HUES48 (cell line): ENCODE data around the gene LDLRAP1.
"Not testable (repeated sequence)": the region's sequence is repeated elsewhere in the genome, so short reads cannot be mapped to it uniquely, and the experiment has no call there.

Experiments
- H3K27ac ChIP-seq: one replicate; pipeline ENCODE4 v1.7.0; 2013; ENCODE audit warnings: low read depth, low read length, inconsistent platforms
- H3K27me3 ChIP-seq: 2 replicates; pipeline ENCODE4 v1.6.1; 2013; ENCODE audit warnings: mild to moderate bottlenecking, low read length; ENCODE audit not compliant: control insufficient read depth, insufficient read depth
- H3K36me3 ChIP-seq: 2 replicates; pipeline ENCODE4 v1.6.1; 2013; ENCODE audit warnings: low read length; ENCODE audit not compliant: control insufficient read depth, insufficient read depth
- H3K4me1 ChIP-seq: 2 replicates; pipeline ENCODE4 v1.6.1; 2013; ENCODE audit warnings: mild to moderate bottlenecking, low read length; ENCODE audit not compliant: control insufficient read depth, insufficient read depth
- H3K4me3 ChIP-seq: 2 replicates; pipeline ENCODE4 v1.5.1; 2013; ENCODE audit warnings: mild to moderate bottlenecking, low read depth, low read length
- H3K9ac ChIP-seq: 2 replicates; pipeline ENCODE4 v1.6.1; 2013; ENCODE audit warnings: mild to moderate bottlenecking, low read depth, low read length, moderate library complexity
- H3K9me3 ChIP-seq: 2 replicates; pipeline ENCODE4 v1.6.1; 2013; ENCODE audit warnings: low read length; ENCODE audit not compliant: control insufficient read depth, insufficient read depth

Gene LDLRAP1

DNA sequence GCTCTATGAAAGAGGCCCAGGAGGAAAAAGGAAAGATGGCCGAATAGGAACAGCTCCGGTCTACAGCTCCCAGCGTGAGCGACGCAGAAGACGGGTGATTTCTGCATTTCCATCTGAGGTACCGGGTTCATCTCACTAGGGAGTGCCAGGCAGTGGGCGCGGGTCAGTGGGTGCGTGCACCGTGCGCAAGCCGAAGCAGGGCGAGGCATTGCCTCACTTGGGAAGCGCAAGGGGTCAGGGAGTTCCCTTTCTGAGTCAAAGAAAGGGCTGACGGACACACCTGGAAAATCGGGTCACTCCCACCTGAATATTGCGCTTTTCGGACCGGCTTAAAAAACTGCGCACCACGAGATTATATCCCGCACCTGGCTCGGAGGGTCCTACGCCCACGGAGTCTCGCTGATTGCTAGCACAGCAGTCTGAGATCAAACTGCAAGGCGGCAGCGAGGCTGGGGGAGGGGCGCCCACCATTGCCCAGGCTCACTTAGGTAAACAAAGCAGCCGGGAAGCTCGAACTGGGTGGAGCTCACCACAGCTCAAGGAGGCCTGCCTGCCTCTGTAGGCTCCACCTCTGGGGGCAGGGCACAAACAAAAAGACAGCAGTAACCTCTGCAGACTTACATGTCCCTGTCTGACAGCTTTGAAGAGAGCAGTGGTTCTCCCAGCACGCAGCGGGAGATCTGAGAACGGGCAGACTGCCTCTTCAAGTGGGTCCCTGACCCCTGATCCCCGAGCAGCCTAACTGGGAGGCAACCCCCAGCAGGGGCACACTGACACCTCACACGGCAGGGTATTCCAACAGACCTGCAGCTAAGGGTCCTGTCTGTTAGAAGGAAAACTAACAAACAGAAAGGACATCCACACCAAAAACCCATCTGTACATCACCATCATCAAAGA is 36.6 kb upstream of the LDLRAP1 start:
- peak overlapping the region; percentile 5; the same call in 1 of the 2 replicates for H3K9ac ChIP-seq
- H3K4me3 ChIP-seq = peak overlapping the region; percentile 32; the same call in 1 of the 2 replicates
- H3K36me3 ChIP-seq, H3K27me3 ChIP-seq, H3K27ac ChIP-seq, H3K9me3 ChIP-seq: not testable (repeated sequence)
- H3K4me1 ChIP-seq = peaks cover 26% of the 10 kb centered on the region

DNA sequence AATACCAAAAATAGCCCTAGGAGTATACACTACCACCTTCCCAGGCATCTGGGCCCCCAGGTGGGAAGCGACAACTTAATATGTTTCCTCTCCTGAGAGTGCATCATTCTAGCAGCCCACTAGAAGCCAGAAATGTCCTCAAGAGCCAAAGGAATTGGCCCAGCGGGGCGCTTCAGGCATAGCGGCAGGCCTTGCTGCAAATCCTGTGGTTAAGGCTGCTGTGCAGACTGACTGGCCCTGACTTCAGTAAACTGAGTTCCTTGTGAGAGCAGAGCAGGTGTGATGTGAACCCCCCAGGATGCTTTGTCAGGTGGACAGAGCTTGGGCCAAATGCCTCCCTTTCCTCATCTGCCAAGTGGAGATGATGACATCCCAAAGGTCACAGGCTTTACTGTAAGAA is 29.7 kb upstream of the LDLRAP1 start:
- 0 out of 2 replicates have a peak, but pooled peaks cover 4% of the 10 kb centered on the region for H3K4me1 ChIP-seq
- H3K4me3 ChIP-seq = no peak overlapping the region
- no peaks in the 10 kb centered on the region for H3K27me3 ChIP-seq
- H3K9ac ChIP-seq = no peak overlapping the region
- H3K36me3 ChIP-seq = no peaks in the 10 kb centered on the region
- H3K27ac ChIP-seq = no peak overlapping the region
- no peaks in the 10 kb centered on the region for H3K9me3 ChIP-seq

DNA sequence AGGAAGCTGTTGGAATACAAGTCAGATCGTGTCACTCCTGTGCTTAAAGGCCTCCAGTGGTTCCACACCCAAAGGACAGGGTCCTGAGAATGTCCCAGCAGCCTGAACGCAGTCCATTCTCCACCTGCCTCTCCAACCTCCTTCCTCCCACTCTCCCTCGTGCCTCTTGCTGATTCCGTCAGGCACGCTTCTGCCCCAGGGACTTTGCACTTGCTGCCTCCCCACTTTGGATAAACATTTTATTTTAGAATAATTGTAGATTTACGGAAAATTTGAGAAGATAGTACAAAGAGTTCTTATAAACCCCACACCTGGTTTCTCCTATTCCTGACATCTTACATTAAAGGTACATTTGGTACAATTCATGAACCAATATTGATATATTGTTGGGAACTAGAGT is 28.4 kb upstream of the LDLRAP1 start:
- Histone ChIP-seq H3K36me3 (no peaks in the 10 kb centered on the region), H3K4me3 (no peak overlapping the region), H3K9ac (no peak overlapping the region), H3K27ac (no peak overlapping the region), H3K9me3 (no peaks in the 10 kb centered on the region), H3K27me3 (no peaks in the 10 kb centered on the region), H3K4me1 (peaks cover 9% of the 10 kb centered on the region)

DNA sequence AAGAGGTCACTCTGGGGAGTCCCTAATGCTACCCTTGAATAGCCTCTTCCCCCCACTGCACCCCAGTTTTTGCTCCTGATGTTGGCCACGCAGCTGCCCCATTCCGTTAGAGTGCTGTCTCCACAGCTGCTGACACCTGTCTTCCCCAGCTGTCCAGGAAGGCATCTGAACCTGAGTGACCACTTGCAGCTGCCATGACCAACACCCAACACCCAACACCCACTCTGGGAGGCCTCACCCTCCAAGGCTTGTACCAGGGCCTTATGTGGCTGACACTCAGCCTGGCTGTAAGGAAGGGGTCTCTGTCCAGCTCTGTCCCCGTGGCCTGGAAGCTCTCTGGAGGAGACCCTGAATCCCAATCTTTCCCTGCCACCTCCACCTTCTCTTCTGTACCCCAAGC is 26.7 kb upstream of the LDLRAP1 start:
- Histone ChIP-seq H3K4me1 (peaks cover 11% of the 10 kb centered on the region), H3K9ac (no peak overlapping the region), H3K9me3 (no peaks in the 10 kb centered on the region), H3K4me3 (no peak overlapping the region), H3K36me3 (no peaks in the 10 kb centered on the region), H3K27me3 (no peaks in the 10 kb centered on the region), H3K27ac (no peak overlapping the region)

DNA sequence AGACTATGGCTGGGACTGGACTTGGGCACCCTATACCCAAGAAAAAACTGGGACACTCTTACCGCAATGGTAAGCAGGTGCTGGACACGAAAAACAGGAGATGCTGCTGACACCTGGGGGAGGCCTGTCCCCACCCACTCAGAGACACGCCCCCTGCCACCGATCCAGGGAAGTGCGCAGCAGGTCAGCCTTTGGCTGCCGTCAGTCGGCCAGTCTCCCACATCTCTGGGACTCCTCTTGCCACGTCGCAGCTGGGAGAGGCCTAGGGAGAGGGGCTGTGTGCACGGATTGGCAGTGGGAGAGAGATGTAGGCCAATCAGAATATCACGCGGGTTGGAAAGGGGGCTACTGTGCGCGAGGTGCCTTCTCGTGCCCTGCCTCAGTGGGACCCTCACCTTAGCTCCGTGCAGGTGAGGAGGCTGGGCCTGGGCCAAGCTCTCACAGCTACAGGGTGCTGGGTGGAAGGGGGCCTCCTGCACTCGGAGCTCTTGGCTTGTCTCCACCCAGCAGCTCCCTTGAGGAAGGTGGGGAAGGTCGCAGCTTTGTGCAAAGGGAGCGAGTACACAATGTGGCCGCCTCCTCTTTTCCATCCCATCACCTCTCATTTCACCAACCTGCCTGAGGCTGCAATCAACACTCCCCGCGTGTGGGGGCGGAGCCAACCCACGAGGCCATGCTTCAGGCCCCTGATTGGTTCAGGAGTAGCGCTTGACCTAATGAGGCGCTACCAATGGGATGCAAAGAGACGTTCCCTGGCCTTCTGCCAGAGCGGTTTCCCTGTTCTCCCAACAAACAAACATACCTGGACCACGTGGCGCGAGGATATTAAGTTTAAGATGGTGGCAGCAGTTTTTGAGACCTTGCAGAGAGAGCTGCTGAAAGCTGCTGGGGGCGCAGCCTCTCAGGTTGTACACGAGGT is 25.7 kb upstream of the LDLRAP1 start:
- H3K4me1 ChIP-seq = peaks cover 11% of the 10 kb centered on the region
- H3K27me3 ChIP-seq = no peaks in the 10 kb centered on the region
- H3K9ac ChIP-seq = no peak overlapping the region
- H3K36me3 ChIP-seq = no peaks in the 10 kb centered on the region
- H3K9me3 ChIP-seq = no peaks in the 10 kb centered on the region
- H3K4me3 ChIP-seq = no peak overlapping the region
- no peak overlapping the region for H3K27ac ChIP-seq

DNA sequence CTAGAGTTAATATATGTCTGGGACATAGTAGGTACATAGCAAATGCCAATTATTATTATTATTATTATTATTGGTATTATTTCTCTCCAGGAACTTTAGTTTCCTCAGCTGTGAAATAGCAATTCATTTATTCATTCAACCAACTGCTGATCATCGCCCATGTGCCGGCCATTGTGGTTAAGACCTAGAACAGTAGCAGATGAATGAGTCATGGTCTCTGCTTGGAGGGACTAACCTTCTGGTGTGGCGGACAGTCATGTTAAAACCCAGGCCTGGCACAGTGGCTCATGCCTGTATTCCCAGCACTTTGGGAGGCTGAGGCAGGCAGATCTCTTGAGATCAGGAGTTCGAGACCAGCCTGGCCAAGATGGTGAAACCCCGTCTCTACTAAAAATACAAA is 23.8 kb upstream of the LDLRAP1 start:
- Histone ChIP-seq H3K36me3 (no peaks in the 10 kb centered on the region), H3K27me3 (no peaks in the 10 kb centered on the region), H3K4me3 (no peak overlapping the region), H3K9me3 (no peaks in the 10 kb centered on the region), H3K27ac (no peak overlapping the region), H3K4me1 (peaks cover 11% of the 10 kb centered on the region), H3K9ac (no peak overlapping the region)

DNA sequence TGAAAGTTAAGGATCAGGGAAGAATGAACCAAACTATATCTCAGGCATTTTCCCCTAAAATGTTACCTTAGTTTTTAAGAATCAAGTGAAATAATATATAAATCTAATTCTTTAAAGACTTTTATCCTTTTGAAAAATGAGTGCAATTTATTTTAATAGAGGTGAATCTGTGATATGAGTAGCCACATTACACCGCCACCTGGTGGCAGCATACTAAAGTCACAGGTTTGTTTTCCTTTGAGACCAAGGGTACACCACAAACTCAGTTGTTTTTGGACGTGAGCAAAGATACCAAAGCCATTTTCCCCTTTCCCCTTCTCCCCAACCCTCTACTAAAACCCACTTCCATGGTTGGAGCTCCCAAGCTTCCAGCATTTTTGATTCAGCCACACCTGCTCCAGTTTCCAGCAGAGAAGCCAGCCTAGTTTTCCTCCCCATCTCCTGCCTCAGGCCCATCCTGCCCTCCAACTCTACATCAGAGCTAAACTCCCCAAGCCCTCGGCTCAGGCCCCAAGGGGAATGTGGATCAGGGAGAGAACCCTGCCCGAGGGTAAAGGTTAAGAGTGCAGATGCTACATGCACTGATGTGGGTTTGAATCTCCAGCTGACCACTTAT is 22.9 kb upstream of the LDLRAP1 start:
- no peaks in the 10 kb centered on the region for H3K36me3 ChIP-seq
- no peak overlapping the region for H3K9ac ChIP-seq
- peaks cover 11% of the 10 kb centered on the region for H3K4me1 ChIP-seq
- no peak overlapping the region for H3K27ac ChIP-seq
- no peaks in the 10 kb centered on the region for H3K27me3 ChIP-seq
- no peak overlapping the region for H3K4me3 ChIP-seq
- no peaks in the 10 kb centered on the region for H3K9me3 ChIP-seq

DNA sequence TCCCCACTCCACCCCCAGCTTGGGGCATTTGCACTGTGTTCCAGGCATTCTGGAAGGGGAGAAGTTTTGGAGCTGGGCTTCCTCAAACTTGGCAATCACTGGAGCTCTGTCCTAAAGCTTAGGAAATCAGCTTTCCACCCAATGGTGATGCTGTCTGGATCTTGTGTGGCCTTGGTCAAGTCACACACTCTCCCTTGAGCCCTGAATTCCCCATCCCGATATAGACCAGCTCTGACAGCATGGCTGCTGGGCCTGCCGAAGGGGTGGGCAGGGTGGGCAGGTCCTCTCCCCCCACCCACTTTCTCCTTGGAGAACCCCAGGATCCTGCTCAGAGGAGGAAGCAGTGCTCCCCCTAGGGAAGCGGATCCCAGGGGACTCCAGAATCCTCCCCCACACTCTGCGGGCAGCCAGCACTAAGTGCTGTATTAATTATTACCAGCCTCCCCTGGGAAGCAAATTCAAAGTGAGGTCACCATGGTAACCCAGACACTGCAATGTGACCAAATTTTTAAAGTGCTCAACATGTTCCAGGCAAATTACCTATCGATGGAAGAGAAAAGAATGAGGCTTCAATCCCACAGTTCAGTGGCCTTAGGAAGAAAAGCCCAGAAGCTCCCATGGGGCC is 21.3 kb upstream of the LDLRAP1 start:
- H3K4me3 ChIP-seq = no peak overlapping the region
- no peak overlapping the region for H3K27ac ChIP-seq
- no peaks in the 10 kb centered on the region for H3K27me3 ChIP-seq
- H3K9ac ChIP-seq = no peak overlapping the region
- peaks cover 11% of the 10 kb centered on the region for H3K4me1 ChIP-seq
- H3K36me3 ChIP-seq = no peaks in the 10 kb centered on the region
- H3K9me3 ChIP-seq = no peaks in the 10 kb centered on the region

DNA sequence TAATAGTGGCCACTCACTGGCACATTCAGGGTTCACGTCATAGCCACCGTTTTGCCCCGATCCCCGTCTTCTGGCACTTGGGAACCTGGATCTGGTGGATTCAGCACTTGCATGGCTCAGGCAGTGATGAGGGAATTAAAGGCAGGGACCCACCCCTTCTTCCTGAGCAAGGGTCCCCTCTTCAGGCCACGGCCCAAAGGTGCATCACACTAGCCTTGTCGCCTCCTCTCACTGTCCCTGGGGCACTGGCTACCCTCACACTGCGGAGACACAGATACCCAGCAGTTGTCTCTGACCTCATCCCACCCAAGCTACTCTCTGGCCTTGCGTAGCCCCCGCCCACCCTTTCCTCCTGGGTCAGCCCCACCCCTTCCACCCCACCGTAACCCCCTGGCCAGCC is 19.9 kb upstream of the LDLRAP1 start:
- Histone ChIP-seq H3K36me3 (no peaks in the 10 kb centered on the region), H3K27ac (no peak overlapping the region), H3K4me1 (peaks cover 7% of the 10 kb centered on the region), H3K9ac (no peak overlapping the region), H3K27me3 (no peaks in the 10 kb centered on the region), H3K4me3 (no peak overlapping the region), H3K9me3 (no peaks in the 10 kb centered on the region)

DNA sequence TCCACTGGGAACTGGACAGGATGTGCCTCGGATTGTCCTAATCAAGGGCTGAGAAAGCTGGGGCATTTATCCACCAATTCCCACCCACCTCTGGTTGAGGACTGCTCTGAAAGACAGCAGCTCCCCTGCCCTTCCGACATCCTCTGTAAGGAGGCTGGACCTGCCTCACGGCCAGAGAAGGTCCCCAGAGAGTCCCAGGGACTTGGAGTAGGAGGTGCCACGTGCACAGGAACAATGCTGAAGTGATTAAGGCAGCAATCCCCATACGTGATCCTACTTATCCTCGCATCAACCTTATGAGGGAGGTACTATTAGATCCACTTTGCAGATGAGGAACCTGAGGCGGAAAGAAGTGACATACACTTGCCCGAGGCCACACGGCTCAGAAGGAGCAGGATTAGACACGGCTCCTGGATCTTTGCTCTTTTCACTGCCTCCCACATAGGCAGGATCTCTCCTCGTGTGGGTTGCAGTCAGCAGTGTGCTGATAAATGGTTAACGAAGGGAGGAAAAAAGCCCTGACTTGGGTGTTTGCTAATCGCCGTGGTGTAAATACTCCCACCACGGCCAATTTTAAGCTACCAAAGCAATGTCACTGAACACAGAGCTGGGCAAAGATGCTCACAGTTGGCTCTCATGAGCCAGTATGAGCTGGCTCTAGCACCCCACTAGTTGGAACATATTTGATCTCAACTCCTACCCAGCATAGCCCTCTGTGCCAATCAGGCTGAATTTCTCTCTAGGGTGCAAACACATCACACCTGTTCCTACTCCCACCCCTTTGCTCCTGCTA is 18.6 kb upstream of the LDLRAP1 start:
- no peak overlapping the region for H3K27ac ChIP-seq
- H3K4me3 ChIP-seq = no peak overlapping the region
- no peaks in the 10 kb centered on the region for H3K27me3 ChIP-seq
- no peaks in the 10 kb centered on the region for H3K9me3 ChIP-seq
- H3K36me3 ChIP-seq = no peaks in the 10 kb centered on the region
- no peak overlapping the region for H3K9ac ChIP-seq
- H3K4me1 ChIP-seq = 0 out of 2 replicates have a peak, but pooled peaks cover 2% of the 10 kb centered on the region
